ELF-1 (cell line): ENCODE data around the gene HPSE2.
A peak's percentile ranks its signal among the peaks of the same experiment; 100 is the strongest.
"Not testable (repeated sequence)": the region's sequence is repeated elsewhere in the genome, so short reads cannot be mapped to it uniquely, and the experiment has no call there.

ENCODE experiments used
- DNase-seq: peaks from one replicate; pipeline ENCODE4 v3.0.0-alpha.2; 2016; ENCODE audit warnings: low read depth, low spot score

The HPSE2 gene

GRCh38 chr10:98920360-98920759 lies 315.3 kb downstream of the HPSE2 start:
- DNase-seq: no peak

GRCh38 chr10:98919899-98920298 lies 315.8 kb downstream of the HPSE2 start:
- DNase-seq: peak; percentile 3

GRCh38 chr10:98917828-98918227 lies 317.8 kb downstream of the HPSE2 start:
- DNase-seq: no peak

- no peak for DNase-seq
Measured at GRCh38 chr10:98916526-98917125, 319.0 kb downstream of the HPSE2 start.

- DNase-seq: no peak
Measured at GRCh38 chr10:98915911-98916310, 319.7 kb downstream of the HPSE2 start.

GRCh38 chr10:98910546-98910945 lies 325.1 kb downstream of the HPSE2 start:
- DNase-seq: no peak

- DNase-seq: peak; percentile 54
Measured at GRCh38 chr10:98910048-98910447, 325.6 kb downstream of the HPSE2 start.

GRCh38 chr10:98908868-98909267 lies 326.8 kb downstream of the HPSE2 start:
- DNase-seq: no peak

- DNase-seq: not testable (repeated sequence)
Measured at GRCh38 chr10:98908247-98908646, 327.4 kb downstream of the HPSE2 start.

GRCh38 chr10:98901441-98902110 lies 334.1 kb downstream of the HPSE2 start:
- no peak for DNase-seq

GRCh38 chr10:98899018-98899417 lies 336.6 kb downstream of the HPSE2 start:
- DNase-seq: no peak

GRCh38 chr10:98892523-98892922 lies 343.1 kb downstream of the HPSE2 start:
- DNase-seq: no peak

GRCh38 chr10:98886686-98887085 lies 349.0 kb downstream of the HPSE2 start:
- no peak for DNase-seq

- no peak for DNase-seq
Measured at GRCh38 chr10:98885378-98885777, 350.3 kb downstream of the HPSE2 start.

GRCh38 chr10:98881789-98882188 lies 353.9 kb downstream of the HPSE2 start:
- no peak for DNase-seq

- no peak for DNase-seq
Measured at GRCh38 chr10:98880971-98881370, 354.7 kb downstream of the HPSE2 start.

- no peak for DNase-seq
Measured at GRCh38 chr10:98878921-98879320, 356.7 kb downstream of the HPSE2 start.

GRCh38 chr10:98878418-98878817 lies 357.2 kb downstream of the HPSE2 start:
- DNase-seq: no peak

GRCh38 chr10:98861962-98862361 lies 373.7 kb downstream of the HPSE2 start:
- no peak for DNase-seq

- DNase-seq: no peak
Measured at GRCh38 chr10:98858525-98858924, 377.1 kb downstream of the HPSE2 start.

- no peak for DNase-seq
Measured at GRCh38 chr10:98855403-98856189, 380.1 kb downstream of the HPSE2 start.

GRCh38 chr10:98852686-98853085 lies 383.0 kb downstream of the HPSE2 start:
- DNase-seq: no peak

GRCh38 chr10:98848361-98848760 lies 387.3 kb downstream of the HPSE2 start:
- no peak for DNase-seq
